ENCODE measurements around the gene SLC25A19.
"Not testable (repeated sequence)": the region's sequence is repeated elsewhere in the genome, so short reads cannot be mapped to it uniquely, and the experiment has no call there.

SLC25A19 gene

GRCh38 chr17:75301502-75302206, 12.4 kb upstream of the SLC25A19 start:
- DNase-seq (ENCODE audit: low spot score) = no peak

GRCh38 chr17:75301049-75301448, 11.8 kb upstream of the SLC25A19 start:
- DNase-seq (ENCODE audit: low spot score) = no peak

- DNase-seq (ENCODE audit: low spot score) = no peak
Observed at GRCh38 chr17:75300280-75300679, 11.0 kb upstream of the SLC25A19 start.

GRCh38 chr17:75295201-75296158, 6.2 kb upstream of the SLC25A19 start:
- DNase-seq (ENCODE audit: low spot score) = no peak

GRCh38 chr17:75292810-75293448, 3.7 kb upstream of the SLC25A19 start:
- DNase-seq (ENCODE audit: low spot score) = not testable (repeated sequence)

GRCh38 chr17:75289832-75290337, 652 bp upstream of the SLC25A19 start:
- DNase-seq (ENCODE audit: low spot score) = peak; percentile 72

GRCh38 chr17:75288770-75289114, 491 bp downstream of the SLC25A19 start:
- peak; percentile 43 for DNase-seq (ENCODE audit: low spot score)

- DNase-seq (ENCODE audit: low spot score) = no peak
Observed at GRCh38 chr17:75288359-75288758, 874 bp downstream of the SLC25A19 start.

GRCh38 chr17:75287221-75287620, 2.0 kb downstream of the SLC25A19 start:
- no peak for DNase-seq (ENCODE audit: low spot score)

- DNase-seq (ENCODE audit: low spot score) = no peak
Observed at GRCh38 chr17:75285123-75285522, 4.1 kb downstream of the SLC25A19 start.

- DNase-seq (ENCODE audit: low spot score) = not testable (repeated sequence)
Observed at GRCh38 chr17:75280189-75280588, 9.0 kb downstream of the SLC25A19 start.

GRCh38 chr17:75277664-75278071, 11.6 kb downstream of the SLC25A19 start:
- peak; percentile 87 for DNase-seq (ENCODE audit: low spot score)

GRCh38 chr17:75273977-75274708, 15.1 kb downstream of the SLC25A19 start:
- DNase-seq (ENCODE audit: low spot score) = peak; percentile 69

- DNase-seq (ENCODE audit: low spot score) = no peak
Observed at GRCh38 chr17:75272848-75273184, 16.4 kb downstream of the SLC25A19 start.

GRCh38 chr17:75271955-75272847, 17.0 kb downstream of the SLC25A19 start:
- peak; percentile 78 for DNase-seq (ENCODE audit: low spot score)

- peak; percentile 96 for DNase-seq (ENCODE audit: low spot score)
Observed at GRCh38 chr17:75271233-75271954, 17.8 kb downstream of the SLC25A19 start.

- no peak for DNase-seq (ENCODE audit: low spot score)
Observed at GRCh38 chr17:75270966-75271232, 18.3 kb downstream of the SLC25A19 start, which contains the start of gene MIF4GD. MIF4GD (minus strand) TSS chr17:75271231; CDS start chr17:75270195, 1,036 bp downstream.

GRCh38 chr17:75270218-75270965, 18.8 kb downstream of the SLC25A19 start:
- peak; percentile 75 for DNase-seq (ENCODE audit: low spot score)

- no peak for DNase-seq (ENCODE audit: low spot score)
Observed at GRCh38 chr17:75269844-75270217, 19.4 kb downstream of the SLC25A19 start.

Measured in AG20443 (cell line).